Esophagus muscularis mucosa (tissue), 4 donors: ENCODE data around the gene ADAM8.

Source experiments
- EP300 ChIP-seq: sonication (generic); formaldehyde crosslinking; IDR thresholded peaks from one replicate; pipeline ENCODE4 v1.6.1; 2017; ENCODE audit warnings: antibody characterized with exemption
- POLR2A ChIP-seq: fragments of 450-650 bp; IDR thresholded peaks from one replicate; pipeline ENCODE4 v1.6.1; 2017; ENCODE audit warnings: antibody characterized with exemption, moderate library complexity, mild to moderate bottlenecking, low read depth
- POLR2AphosphoS5 ChIP-seq, 2 donors: sonication (generic); formaldehyde crosslinking; IDR thresholded peaks; one replicate each; pipeline ENCODE4 v1.6.1; 2017; ENCODE audit warnings: antibody characterized with exemption in 2 of 2
- TF ChIP-seq, protein P1 (sequence below), 3 experiments: fragments of 200-600 bp in 2 of 3; fragments of 450-650 bp in 1 of 3; sonication (generic) in 2 of 3; IDR thresholded peaks; one replicate each; pipeline ENCODE4 v1.5.1; 2017 to 2019; ENCODE audit warnings: antibody characterized with exemption in 3 of 3, mild to moderate bottlenecking in 2 of 3, moderate library complexity in 1 of 3

DNA sequence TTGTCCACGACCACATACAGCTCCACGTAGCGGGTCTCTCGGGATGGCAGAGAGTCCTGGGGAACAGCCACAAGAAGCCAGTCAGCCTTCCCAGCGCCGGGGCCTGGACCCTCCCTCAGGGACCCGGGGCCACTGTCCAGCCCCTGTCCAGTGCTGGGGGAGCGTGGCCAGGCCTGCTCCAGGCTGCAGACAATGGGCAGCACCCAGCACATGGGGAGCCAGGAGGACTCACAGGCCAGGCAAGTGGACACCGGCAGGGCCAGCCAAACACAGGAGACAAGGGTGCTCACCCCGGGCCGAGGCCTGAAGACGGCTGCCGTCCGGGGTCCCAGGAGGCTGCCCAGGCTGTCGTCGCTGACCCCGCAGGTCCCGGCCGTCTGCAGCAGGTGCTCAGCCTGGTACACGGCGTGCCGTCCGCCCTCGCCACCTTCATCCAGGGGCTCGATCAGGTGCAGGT lies 3.7 kb downstream of the ADAM8 start:
- TF ChIP-seq, protein P1, sequence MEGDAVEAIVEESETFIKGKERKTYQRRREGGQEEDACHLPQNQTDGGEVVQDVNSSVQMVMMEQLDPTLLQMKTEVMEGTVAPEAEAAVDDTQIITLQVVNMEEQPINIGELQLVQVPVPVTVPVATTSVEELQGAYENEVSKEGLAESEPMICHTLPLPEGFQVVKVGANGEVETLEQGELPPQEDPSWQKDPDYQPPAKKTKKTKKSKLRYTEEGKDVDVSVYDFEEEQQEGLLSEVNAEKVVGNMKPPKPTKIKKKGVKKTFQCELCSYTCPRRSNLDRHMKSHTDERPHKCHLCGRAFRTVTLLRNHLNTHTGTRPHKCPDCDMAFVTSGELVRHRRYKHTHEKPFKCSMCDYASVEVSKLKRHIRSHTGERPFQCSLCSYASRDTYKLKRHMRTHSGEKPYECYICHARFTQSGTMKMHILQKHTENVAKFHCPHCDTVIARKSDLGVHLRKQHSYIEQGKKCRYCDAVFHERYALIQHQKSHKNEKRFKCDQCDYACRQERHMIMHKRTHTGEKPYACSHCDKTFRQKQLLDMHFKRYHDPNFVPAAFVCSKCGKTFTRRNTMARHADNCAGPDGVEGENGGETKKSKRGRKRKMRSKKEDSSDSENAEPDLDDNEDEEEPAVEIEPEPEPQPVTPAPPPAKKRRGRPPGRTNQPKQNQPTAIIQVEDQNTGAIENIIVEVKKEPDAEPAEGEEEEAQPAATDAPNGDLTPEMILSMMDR (IDR thresholded peaks at IDR 0.05), result no peak
- TF ChIP-seq POLR2A, result no peak
- TF ChIP-seq POLR2AphosphoS5 (IDR thresholded peaks at IDR 0.05), result no peak
- TF ChIP-seq EP300, result no peak
